HG03460 (cell line): ENCODE results near the gene TAAR1.
"Not testable (repeated sequence)": the region's sequence is repeated elsewhere in the genome, so short reads cannot be mapped to it uniquely, and the experiment has no call there.

Experiments
- ATAC-seq: cut with Tn5 transposase; IDR thresholded peaks from one replicate; pipeline ENCODE4 v1.9.1; 2021; ENCODE audit not compliant: unreplicated experiment

The TAAR1 gene

DNA sequence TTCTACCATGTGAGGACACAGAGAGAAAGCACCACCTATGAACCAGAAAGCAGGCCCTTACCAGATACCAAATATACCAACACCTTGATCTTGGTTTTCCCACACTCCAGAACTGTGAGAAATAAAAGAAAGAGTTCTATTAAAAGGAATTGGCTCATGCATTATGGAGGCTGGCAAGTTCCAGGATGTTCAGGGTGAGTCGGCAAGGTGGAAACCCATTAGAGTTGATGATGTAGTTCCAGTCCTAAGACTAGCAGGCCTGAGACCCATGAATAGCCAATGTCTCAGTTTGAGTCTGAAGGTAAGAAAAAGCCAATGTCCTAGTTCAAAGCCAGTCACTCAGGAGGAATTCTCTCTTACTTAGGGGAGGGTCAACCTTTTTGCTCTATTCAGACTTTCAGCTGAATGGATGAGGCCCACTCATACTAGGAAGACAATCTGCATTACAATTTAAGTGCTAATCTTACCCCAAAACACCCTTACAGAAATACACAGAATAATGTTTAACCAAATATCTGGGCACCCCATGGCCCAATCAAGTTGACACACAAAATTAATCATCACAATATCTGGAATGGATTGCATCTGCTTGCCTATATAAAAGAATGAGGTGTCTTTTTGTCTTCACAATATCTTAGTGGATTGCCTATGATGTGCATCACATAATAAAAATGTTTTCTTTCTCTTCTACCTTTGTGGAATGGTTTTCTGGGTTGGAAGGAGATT is 5.5 kb upstream of the TAAR1 start:
- no peak for ATAC-seq

DNA sequence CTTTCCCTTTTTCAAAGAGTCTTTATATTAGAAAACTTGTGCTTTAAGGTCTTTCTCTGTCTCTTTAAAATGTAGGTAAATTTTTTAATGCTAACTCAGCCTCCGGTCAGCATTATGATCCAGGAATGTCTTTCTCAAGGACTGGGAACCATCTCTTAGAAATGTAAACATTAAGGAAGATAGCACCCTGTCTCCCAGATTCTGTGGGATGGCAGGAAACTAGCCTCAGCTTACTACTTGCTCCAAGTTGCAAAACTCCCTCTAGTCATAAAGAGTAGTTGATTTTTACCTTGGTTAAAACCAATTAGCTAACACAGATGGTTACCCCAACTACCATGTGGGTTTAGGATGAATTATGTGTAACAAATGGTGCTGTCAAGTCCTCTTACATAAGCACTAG is 4.7 kb upstream of the TAAR1 start:
- no peak for ATAC-seq

DNA sequence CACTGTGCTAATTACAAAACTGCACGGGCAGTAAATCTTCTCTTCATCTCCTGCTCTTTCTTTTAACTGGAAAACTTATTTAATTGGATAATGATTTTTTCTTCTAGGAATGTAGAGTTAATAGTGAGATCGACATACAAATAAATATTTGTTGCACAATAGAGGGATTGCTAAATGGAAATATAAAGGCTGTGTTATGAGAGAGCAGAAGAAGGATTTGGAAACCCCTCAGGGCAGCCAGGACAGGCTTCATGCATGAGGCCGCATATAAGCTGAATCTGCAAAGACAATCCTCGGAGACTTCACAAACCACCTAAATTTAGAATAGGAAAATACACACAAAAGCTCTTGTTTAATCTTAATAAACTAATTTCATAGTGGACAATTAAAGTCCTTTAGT is 2.9 kb upstream of the TAAR1 start:
- ATAC-seq: no peak

DNA sequence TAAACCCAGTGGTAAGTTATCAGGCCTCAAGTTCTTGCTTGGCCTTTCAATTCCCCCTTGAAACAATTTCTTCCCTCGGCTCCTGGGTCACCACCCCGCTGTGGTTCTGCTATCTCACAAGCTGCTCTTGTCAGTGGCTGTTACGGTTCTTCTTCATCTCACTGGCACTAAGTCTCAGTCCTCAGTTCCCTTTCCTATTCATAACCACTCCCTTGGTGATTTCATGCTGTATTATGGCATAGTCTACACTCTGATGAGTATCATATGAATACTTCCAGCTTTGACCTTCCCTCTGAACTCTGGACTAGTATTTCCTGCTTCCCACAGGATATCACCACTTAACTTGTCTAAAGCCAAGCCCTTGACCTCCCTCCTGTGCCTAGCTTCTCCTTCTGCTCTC is 7.9 kb downstream of the TAAR1 start:
- ATAC-seq: no peak

DNA sequence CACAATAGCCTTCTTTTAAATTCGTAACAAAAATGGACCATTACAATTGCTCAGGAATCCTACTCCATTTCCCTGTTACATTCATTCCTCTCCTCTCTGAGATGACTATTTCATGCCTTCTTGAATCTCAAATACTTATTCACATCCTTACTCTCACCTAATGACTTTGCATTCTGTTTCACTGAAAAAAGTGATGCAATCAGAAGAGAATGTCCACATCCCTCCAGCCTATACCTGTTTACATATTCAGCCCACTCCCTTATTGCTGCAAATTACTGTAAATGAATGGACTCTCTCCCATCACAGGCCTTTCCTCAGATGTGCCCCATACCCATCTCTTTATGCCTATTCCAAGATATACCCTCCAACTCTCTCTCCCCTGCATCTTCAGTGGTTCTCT is 8.6 kb downstream of the TAAR1 start:
- ATAC-seq: no peak

DNA sequence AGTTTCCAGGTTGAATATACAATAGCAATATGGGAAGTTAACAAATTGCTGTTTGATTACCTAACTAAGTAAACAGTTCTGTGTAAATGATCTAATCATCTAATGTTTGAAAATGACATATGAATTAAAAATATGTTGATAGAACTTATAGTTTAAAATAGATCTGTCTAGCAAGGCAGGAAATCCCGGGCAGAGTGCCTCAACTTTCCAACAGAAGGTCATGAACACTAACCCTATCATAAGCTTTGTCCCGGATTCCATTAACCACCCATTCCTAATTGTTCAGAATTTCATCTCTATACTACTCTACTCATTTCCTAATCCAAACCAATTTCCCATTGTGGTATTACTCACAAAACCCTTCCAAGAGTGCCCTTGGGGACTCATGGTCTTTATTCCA is 10.2 kb downstream of the TAAR1 start:
- no peak for ATAC-seq

DNA sequence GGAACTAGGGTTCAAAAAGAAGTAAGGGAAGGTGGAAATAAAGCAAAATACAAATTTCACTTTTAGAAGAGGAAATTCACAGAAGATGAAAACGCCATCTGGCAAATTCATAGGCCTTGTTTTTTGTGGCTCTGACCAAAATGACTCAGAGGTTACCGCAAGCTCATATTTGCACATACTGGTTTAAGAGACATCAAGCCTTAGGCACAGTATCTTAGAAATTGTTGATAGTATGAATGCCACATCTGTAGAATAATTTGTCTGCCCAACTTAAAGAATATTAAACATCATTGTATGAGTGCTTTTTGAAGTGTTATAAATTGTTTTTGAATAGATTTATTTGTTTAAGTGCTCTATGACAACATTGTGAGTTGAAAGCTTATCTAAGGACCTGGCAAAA is 10.6 kb downstream of the TAAR1 start:
- ATAC-seq: peak; percentile 78

DNA sequence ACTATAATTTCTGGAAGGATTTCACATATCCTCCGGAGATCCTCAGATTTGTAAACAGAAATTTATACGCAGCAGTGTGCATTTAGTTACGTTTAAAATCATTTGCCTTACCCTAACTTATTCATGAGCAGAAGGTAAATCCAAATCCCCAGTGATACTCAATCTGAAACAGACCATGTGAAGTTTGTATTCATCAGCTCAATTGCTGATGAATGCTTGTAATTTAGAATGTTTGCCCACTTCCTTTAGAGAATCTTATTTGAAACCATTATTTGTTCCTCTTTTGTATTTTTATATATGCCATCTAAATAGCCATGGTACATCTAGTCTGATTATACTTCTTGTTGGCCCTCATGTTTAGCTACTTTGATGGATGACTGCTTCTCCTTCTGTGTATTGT is 15.4 kb downstream of the TAAR1 start:
- ATAC-seq: no peak

DNA sequence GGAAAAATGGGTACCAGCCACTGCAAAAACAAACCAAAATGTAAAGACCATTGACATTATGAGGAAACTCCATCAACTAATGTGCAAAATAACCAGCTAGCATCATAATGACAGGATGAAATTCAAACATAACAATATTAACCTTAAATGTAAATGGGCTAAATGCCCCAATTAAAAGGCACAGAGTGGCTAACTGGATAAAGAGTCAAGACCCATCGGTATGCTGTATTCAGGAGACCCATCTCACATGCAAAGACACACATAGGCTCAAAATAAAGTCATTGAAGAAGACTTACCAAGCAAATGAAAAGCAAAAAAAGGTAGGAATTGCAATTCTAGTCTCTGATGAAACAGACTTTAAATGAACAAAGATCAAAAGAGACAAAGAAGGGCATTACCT is 21.8 kb downstream of the TAAR1 start:
- ATAC-seq: not testable (repeated sequence)

DNA sequence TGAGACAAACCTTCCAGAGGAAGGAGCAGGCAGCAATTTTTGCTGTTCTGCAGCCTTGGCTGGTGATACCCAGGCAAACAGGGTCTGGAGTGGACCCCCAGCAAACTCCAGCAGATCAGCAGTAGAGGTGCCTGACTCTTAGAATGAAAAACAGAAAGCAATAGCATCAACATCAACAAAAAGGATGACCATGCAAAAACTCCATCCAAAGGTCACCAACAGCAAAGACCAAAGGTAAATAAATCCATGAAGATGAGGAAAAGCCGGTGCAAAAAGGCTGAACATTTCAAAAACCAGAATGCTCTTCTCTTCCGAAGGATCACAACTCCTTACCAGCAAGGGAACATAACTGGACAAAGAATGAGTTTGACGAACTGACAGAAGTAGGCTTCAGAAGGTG is 23.1 kb downstream of the TAAR1 start:
- ATAC-seq: not testable (repeated sequence)

DNA sequence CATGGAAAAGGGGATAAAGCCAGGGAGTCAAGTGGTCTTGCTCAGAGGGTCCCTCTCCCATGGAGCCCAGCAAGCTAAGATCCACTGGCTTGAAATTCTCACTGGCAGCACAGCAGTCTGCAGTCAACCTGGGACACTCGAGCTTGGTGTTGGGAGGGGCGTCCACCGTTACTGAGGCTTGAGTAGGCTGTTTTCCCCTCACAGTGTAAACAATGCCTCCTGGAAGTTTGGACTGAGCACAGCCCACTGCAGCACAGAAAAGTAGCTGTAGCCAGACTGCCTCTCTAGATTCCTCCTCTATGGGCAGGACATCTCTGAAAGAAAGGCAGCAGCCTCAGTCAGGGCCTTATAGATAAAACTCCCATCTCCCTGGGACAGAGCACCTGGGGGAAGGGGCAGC is 23.7 kb downstream of the TAAR1 start:
- not testable (repeated sequence) for ATAC-seq

DNA sequence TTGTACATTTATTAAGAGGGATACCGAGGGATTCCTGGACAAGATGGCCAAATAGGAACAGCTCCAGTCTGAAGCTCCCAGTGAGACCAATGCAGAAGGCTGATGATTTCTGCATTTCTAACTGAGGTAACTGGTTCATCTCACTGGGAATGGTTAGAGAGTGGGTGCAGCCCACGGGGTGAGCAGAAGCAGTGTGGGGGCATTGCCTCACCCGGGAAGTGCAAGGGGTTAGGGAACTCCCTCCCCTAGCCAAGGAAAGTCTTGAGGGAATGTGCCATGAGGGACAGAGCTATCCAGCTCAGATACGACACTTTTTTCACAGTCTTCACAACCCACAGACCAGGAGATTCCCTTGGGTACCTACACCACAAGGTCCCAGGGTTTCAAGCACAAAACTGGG is 24.2 kb downstream of the TAAR1 start:
- ATAC-seq: no peak

DNA sequence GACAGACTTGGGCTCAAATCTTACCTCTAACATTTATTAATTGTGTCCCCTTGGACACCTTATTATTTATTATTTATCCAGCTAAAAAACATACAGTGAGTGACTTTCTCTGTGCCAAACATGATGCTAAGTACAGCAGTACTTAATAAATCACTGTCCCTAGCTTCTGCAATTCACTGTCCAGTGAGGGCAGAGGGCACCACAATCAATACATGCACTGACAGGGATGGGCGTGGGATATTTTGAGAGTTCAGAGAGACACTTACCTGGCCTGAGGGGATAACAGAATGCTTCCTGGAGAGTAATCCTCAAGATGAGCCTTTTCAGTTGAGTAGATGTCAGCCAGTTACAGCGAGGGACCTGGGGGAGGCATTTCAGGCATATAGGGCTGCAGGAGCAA is 25.6 kb downstream of the TAAR1 start:
- ATAC-seq: no peak

DNA sequence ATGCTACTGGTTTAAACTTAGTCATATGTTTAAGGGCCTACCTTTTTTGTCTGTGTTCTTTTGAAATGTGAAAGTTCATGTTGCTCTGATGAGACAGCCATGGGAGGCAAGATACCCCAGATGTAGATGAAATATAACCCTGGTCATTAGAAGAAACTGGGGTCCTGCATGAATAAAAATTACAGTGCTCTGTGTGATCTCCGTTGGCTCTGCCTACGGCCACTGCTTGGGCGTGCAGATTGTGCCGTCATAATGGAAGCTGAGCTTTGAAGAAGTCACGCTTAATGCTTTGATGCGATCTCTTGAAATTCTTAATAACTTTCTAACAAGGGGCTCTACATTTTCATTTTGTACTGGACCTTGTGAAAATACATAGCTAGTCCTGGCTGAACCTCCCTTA is 34.8 kb downstream of the TAAR1 start, which contains the start of gene TAAR2:
Gene TAAR2, minus strand, starts transcription at position 101 of the 400 bp plus-strand sequence. Its CDS starts 0 bp downstream, at position 101.
- ATAC-seq: no peak

DNA sequence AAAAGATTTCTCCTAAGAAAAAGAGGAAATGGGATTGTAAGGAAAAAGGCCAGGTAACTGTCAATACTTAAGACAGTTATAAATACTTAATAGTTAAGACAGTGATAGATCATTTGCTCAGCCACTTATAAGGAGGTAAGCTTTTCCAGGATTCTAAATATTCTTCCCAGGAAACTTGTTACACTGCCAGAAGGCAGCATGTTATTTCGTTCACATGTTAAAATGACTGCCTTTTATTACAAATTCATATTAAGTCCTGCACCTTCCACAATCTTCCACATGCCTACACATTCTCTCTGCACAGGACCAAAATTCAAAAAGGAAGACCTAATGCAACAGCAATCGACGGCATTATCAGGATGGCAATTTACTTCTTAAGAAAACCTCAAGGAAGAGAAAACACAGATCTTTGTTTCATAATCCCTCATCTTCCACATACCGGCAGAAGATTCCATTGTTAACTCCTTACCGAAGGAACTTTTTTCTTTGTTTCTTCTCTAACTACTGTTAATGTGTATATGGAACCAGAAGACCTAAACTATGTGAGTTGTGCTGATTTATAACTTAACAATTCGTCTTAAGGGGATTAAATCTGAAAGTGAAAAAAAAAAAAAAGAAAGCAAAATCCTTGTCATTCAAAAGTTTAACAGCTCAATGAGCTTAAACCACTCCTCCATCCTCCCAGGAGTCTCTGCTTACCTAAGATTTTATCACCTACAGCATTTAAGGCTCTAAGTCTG is 35.7 kb downstream of the TAAR1 start:
- ATAC-seq: no peak

DNA sequence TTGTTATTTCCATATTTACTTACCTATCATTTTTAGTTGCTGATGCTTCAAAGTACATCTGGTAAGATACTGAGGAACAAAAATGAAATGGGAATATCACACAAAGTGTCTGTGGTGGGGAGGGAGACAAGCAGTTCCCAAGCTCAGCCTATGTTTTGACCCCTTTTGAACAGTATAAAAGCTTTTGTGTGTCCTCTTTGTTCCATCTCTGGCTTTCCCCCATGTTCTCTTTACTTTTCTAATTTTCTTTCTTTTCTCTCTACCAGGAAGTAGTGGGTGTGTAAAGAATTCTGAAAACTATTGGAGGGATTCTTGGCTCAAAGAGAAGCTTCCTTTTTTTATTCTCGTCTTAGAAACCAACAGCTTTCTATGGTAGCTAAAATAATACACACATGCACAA is 42.3 kb downstream of the TAAR1 start:
- no peak for ATAC-seq

DNA sequence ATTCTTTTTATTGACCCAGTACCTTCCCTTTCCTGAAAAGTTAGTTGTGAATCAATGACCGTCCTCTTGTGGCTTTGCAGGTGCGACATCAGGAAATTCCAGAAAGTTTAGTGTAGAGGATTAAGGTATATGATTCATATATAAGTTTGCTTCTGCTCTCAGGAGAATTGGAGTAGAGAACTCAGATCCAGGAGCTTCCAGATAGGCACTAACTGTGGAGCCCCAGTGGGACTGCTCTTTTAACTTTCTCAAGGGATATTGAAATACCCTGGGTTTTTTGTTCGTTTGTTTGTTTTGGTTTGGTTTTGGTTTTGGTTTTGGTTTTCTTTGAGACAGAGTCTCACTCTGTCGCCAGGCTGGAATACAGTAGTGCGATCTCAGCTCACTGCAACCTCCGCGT is 44.4 kb downstream of the TAAR1 start:
- ATAC-seq: no peak

DNA sequence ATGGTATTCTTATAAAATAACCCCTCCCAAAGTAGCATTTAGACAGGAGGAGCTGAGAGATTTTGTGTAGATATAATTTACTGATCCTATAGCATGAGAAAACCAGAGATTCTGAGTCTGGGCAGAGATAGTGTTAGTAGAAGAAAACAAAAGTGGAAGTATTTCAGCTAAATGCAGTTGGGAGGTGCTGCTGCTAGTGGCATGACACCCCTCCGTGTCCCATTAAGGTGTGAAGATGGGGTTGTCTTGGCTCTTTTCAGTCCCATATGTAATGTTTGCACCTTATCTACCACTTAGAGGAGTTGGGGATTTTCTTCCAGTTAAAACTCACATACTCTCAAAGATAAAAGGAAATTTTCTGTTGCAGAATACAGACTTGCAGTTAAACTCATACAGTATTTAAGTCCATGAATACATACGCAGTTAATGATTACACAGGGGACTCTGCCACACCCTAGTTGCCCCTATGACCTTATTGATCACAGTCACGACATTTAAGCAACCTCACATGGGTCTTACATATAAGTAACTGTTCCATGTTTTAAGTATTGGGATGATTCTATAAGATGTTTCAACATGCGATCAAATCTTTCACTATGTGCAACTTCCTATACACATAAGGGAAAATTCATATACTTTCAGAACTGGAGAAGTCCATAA is 46.4 kb downstream of the TAAR1 start:
- ATAC-seq: no peak

DNA sequence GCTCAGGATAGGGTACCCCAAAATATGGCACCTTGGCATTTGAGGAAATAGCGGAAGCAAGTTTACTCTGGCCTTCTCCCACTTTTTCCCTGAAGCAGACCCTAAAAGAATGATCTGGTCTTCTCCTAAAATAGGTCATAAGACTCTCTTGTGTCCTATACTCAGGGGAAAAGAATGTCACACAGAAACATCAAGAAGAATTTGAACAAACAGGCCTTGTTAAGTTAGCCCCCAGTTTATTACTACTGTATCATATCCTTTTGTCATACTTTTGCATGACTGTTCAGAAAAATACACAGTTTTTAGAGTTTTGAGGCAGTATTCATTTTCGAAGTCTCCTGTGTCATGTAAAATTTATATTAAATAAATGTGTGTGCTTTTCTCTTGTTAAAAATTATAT is 47.4 kb downstream of the TAAR1 start:
- no peak for ATAC-seq

DNA sequence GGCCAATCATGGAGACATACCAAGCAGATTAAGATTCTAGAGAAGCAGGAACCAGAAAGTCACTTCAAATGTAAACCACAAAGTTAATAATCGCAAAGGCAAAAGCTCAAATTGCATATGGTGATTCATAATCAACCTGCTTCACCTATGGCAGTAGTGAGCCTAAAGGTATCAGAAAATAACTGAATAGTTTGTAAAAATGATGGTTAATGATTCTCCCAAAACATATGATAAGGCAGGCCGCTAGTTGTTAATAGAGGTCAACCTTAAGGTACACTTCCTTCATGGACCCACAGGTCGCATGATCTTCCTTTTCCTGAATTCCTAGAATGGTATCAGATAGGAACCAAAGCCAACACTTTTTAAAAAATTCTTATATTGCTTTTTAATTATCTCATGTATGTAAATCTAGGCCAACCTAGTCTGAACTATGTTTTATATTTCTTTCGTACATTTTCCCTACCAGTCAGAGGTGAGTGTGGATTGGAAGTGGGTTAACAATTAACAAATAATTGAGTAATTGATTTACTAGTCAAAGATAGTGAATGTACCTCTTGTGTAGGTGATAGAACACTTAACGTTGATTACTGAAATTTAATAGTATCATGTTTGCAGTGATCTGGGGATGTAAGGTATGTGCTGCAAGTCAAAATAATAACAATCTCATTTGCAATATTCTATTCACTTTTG is 51.3 kb downstream of the TAAR1 start:
- peak; percentile 69 for ATAC-seq

DNA sequence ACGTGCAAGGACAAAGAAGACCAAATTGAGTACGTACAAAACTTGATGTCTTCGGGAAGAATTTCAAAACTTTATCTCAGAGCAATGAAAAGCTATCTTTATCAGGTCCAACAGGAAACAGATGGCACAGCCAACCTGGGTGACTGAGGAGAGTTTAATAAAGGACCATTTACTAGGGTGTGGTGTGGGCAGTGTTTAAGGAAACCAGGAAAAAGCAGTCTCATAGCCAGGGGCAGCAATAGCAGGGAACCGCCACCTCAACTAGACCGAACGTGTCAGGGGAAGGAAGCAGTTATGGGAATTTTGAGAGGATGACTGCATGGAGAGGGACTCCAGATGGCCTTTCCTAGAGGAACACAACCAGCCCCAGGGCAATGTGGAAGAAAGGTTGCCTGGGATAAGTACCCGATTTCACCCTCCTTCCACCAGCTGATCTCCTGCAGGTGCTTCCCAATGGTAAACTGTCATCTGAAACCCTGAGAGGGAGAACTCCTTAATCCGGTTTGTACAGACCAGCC is 54.3 kb downstream of the TAAR1 start:
- no peak for ATAC-seq
